ENCODE data around the gene ELMO1. TPM values are rescaled to one million over a fixed set of nuclear protein-coding genes. Genes with fewer than 3 reads are reported as not detected.

The ELMO1 gene
- total RNA-seq, 1 experiment from 2014 or later: 21.7 TPM

- DNase-seq (ENCODE audit: low read depth): peak; percentile 3
Measured at GRCh38 chr7:36949711-36950600, 498.7 kb downstream of the ELMO1 start.

DNA sequence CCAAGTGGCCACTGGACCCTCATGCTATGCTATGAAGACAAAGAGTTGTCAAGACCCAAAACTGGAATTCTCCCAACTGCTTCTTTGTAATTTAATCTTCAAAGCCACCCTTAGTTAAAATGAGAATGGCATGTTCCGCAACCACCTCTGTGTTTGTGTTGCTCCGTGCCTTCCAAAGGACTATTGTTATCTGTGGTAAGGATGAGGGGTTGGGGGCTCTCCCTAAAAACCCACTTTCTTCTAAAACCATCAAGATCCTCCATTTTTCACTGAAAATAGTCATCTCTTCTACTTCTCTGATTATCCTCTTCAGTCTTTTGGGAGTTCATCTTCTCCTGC, 502.3 kb downstream of the ELMO1 start:
- no peak for DNase-seq (ENCODE audit: low read depth)

- no peak for DNase-seq (ENCODE audit: low read depth)
Measured at GRCh38 chr7:36945612-36946400, 502.9 kb downstream of the ELMO1 start.

DNA sequence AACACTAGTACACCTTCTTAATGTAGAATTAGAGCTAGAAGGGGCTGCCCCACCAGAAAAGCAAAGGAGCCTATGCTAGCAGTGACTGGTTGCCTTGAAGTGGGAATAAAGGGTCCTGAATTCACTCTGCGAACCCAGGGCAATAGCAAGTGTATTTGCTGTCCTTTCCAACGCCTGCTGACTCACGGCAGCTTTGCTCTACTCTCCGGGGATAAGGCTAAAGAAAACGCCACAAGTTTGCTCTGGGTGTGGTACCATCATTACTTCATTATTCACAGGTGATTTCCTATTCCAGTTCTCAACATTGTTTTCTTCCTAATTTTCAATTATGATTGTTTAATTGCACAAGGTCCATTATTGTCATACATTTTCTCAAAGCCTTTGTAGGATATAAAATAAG, 503.8 kb downstream of the ELMO1 start:
- DNase-seq (ENCODE audit: low read depth): no peak

DNA sequence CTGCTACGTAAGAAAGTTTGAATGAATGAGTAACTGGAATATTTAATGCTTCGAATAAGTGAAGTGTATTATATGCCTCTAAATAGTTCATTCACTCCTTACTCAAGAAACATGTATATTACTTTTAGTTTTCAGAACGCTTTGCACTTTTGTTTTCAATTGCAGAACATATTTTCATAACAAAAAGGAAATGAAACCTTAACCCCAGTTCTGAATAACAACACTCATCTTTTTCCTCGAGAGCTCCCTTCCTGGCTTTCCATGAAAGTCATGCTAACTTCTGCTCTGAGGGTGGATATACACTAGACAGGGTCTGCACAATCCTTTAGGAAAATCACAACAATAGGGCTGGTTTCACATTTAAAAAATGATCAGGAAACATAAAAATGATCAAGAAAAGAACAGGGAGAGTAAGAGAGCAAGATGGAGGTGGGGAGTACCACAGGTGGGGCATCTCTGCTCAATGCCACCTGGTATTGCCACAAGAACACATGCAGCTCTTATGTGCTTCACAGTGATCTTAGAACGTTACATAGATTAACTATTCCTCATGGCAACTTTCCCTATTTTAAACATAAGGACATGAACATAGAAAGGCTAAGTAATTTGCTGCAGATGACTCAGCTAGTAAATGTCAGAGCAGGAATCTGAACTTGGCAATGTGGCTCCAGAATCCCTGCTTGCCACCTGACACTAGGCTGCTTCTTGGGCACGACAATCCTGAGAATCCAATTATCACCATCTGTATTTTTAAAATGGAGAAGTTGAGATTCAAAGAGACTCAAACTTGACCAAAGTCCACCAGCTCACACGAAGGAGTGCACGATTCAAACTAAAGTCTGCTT, 504.9 kb downstream of the ELMO1 start:
- peak; percentile 58 for DNase-seq (ENCODE audit: low read depth)

DNA sequence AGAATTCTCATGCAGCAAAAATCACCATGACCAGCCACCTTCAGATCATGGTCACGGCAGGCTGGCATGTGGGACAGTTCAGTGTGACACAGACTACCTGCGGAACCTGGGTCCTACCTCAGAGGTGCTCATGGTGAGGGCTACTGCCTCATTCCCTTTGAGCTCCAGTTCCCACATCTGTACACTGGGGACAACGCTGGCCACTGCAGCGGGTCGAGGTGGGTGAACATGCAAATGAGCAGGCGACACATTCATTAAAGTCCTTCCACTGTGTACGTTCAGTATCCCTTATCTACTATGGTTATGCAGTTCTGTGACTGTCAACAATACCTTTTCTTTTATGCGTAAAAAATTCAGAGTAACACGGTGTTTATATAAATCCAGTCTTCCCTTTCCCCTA, 505.7 kb downstream of the ELMO1 start:
- DNase-seq (ENCODE audit: low read depth): no peak

DNA sequence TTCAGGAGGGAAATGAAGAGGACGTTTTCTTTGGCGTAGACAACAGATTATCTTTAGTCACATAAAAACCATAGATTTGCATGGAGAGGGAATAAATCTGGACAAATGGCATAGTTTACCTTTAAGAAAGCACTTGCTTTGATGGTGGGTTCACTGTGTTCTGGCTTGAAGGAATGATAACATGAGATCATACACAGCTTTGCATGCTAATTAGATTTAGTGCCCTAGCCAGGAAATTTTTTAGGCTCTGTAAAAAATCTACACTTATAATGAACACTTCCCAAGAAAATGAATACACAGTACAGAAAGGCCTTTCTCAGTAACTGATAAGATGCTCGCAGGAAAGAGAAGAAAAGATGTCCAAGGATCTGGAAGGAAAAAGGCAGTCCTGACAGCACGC, 506.1 kb downstream of the ELMO1 start:
- no peak for DNase-seq (ENCODE audit: low read depth)

- no peak for DNase-seq (ENCODE audit: low read depth)
Measured at GRCh38 chr7:36942025-36942424, 506.6 kb downstream of the ELMO1 start.

DNA sequence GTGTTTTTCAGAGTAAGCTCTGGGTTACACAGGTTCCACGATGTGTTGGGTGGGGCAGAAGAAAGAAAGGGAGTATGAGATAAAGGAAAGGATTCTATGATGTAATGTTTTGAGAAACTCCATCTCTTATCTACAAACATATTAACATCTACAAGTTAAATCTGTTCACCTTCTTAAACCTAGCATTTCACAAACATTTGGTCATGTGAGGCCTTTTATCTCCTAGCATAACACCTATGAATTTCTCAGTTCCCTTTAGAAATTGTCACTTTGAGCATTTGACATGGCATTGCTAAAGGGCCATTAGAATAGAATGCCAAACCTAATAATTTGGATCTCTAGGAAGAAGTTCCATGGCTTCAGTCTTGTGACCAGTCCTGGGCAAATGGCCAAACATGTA, 507.3 kb downstream of the ELMO1 start:
- DNase-seq (ENCODE audit: low read depth): no peak

DNA sequence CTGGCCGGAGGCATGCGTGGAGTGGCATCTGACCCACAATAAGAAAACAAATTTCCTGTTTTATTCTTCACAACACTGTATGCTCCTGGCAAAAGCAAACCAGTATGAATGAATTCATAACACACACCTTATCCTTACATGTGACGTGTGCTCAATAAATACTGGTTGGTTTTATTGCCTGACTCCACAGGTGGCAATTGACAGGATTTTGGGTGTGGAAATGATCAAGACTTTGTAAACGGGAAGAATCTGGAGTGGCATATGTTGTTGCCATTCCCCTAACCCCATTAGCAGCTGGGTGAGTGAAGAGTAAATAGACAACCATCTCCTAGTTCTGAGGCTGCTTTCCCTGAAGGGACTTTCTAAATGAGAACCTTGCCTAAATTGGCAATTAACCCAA, 508.8 kb downstream of the ELMO1 start:
- no peak for DNase-seq (ENCODE audit: low read depth)

GRCh38 chr7:36937754-36938563, 510.7 kb downstream of the ELMO1 start:
- peak; percentile 23 for DNase-seq (ENCODE audit: low read depth)

GRCh38 chr7:36931892-36932291, 516.8 kb downstream of the ELMO1 start:
- DNase-seq (ENCODE audit: low read depth): no peak

DNA sequence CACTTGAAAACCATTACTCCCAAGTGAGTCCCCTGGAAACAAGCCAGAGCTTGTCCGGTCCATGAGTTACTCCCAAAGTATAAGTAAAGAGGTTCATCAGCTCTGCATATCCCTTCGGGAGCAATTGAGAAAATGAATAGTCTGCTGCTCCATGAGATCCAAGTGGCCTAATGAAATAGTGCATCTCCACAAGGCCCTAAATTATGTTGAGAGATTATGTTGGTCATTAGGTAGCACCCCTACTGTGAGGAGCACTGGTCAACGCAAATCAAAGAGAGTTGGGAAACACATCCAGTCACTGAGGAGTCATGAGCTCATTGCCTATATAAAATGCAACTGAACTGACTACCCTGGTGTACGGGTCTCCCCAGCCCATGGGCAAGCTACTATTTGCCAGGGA, 518.9 kb downstream of the ELMO1 start:
- no peak for DNase-seq (ENCODE audit: low read depth)

GRCh38 chr7:36928718-36929117, 519.9 kb downstream of the ELMO1 start:
- DNase-seq (ENCODE audit: low read depth): no peak

DNA sequence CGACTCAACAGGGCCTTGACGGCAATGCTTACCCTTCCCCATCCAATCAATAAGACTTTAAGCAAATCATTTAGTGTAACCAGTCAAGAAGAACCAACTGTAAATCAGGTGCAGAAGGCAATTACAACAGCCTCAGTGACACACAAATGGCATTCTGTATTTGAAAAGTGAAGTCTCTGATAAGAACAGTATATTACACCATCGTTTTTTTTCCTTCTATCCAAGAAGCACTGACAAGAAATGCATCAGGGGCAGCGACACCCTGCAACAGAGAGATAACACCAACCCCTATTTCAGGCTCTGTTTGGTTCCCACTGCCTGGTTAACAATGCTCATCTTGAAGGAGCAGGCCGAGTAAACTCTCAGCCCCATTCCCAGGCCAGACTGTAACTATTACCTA, 520.4 kb downstream of the ELMO1 start:
- DNase-seq (ENCODE audit: low read depth): no peak

GRCh38 chr7:36925691-36926090, 523.0 kb downstream of the ELMO1 start:
- no peak for DNase-seq (ENCODE audit: low read depth)

GRCh38 chr7:36925207-36925606, 523.5 kb downstream of the ELMO1 start:
- no peak for DNase-seq (ENCODE audit: low read depth)

DNA sequence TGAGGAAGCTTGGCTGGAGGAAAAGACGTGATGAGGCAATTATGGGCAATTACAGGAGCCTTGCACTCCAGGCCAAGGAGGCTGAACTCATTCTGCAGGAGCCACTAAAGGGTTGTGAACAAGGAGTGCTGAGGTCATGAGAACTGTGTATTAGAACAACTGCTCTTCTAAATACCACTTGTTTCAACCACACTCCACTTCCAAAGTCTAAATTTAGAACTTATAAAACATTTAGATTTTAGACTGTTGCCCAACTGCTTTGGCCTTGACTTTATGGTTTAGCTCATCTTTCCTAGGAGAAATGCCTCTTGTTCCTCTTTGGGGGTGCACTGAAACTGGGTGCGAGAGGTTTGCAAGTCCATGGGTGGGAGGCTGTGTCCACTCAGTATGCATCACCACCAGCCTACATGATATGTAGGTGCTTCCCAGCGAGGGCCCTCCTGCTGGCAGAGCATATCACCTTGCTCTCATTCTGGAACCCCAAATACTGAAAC, 524.7 kb downstream of the ELMO1 start:
- DNase-seq (ENCODE audit: low read depth): no peak

DNA sequence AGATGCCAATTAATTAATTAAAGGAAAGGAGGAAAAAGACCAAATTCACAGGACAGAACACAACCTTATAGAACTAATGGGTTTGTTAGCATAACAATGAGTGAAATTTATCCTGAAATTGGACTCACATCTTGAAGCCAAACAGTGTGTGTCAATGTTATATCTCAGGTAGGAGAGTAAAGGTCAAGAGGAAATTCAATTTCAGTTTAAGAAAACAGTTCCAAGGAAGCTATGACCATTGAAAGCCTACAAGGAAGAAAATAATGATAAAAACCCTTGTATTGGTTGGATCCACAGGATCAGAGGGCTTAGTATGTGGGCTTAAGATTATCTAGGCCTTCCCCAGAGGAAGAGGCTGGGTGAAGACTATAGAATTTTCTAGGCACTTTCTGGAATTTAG, 525.5 kb downstream of the ELMO1 start:
- DNase-seq (ENCODE audit: low read depth): no peak

- DNase-seq (ENCODE audit: low read depth): no peak
Measured at GRCh38 chr7:36920433-36920832, 528.2 kb downstream of the ELMO1 start.

DNA sequence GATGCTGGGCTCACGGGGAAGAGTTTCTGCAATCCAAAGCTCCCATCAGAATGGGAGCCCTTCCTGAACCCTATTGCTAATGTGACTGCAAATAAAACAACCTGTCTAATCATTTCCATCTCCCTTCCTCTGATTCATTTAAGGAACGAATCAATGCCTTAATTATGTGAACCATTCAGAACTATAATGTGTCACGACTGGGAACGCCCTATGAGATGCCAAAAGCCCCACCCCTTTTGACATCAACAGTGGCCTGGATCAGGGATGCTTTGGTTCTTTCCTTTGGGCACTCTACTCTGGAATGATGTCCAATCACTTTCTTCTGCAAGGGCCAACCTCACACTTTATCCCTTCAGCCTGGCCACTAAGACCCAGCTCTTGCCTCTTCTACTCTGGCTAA, 528.9 kb downstream of the ELMO1 start:
- DNase-seq (ENCODE audit: low read depth): no peak
